CD14-positive monocyte (primary cell): Measurements from ENCODE around the gene KSR1. TPM values are rescaled to one million over a fixed set of nuclear protein-coding genes. Genes with fewer than 3 reads are reported as not detected.

Experiments used
- DNase-seq, 3 donors: peaks; one replicate each; pipeline ENCODE4 v3.0.0-alpha.2; 2011 to 2022
- H2AFZ ChIP-seq: 2 replicates; pipeline ENCODE4 v1.6.0; 2012; ENCODE audit warnings: mild to moderate bottlenecking, low read depth, low read length, inconsistent platforms; ENCODE audit not compliant: insufficient read depth, poor library complexity, severe bottlenecking
- H3K27ac ChIP-seq, 2 donors: 1 replicate in 1 of 2; 2 replicates in 1 of 2; pipeline ENCODE4 v1.5.1; 2012 to 2013; ENCODE audit warnings: low read length in 2 of 2, control low read depth in 1 of 2, inconsistent platforms in 1 of 2, low read depth in 1 of 2, mild to moderate bottlenecking in 1 of 2
- H3K27me3 ChIP-seq, 2 donors: one replicate each; pipeline versions ENCODE4 v1.6.0 to v1.6.1; 2011 to 2013; ENCODE audit warnings: low read length in 2 of 2; ENCODE audit not compliant: control insufficient read depth in 2 of 2, insufficient read depth in 2 of 2
- H3K36me3 ChIP-seq, 2 donors: replicated peaks in 1 of 2; 1 replicate in 1 of 2; 2 replicates in 1 of 2; pipeline versions ENCODE4 v1.5.1 to v1.6.1; 2012 to 2013; ENCODE audit warnings: low read length in 2 of 2, control low read depth in 1 of 2, inconsistent platforms in 1 of 2, mild to moderate bottlenecking in 1 of 2; ENCODE audit not compliant: insufficient read depth in 2 of 2, control insufficient read depth in 1 of 2
- H3K4me1 ChIP-seq, 2 donors: 1 replicate in 1 of 2; 2 replicates in 1 of 2; pipeline versions ENCODE4 v1.5.1 to v1.6.1; 2012 to 2013; ENCODE audit warnings: low read length in 2 of 2, control low read depth in 1 of 2, inconsistent platforms in 1 of 2, mild to moderate bottlenecking in 1 of 2, moderate library complexity in 1 of 2; ENCODE audit not compliant: insufficient read depth in 2 of 2, control insufficient read depth in 1 of 2
- H3K4me2 ChIP-seq: replicated peaks from 2 replicates; pipeline ENCODE3; 2012; ENCODE audit warnings: low read length, moderate library complexity, mild to moderate bottlenecking; ENCODE audit not compliant: poor library complexity, severe bottlenecking; ENCODE audit errors: extremely low read depth
- H3K4me3 ChIP-seq, 3 experiments: fragments of 200-600 bp in 1 of 3; sonication (generic) in 1 of 3; replicated peaks in 1 of 3; 1 replicate in 2 of 3; 2 replicates in 1 of 3; pipeline ENCODE4 v1.5.1; 2011 to 2013; ENCODE audit warnings: low read length in 3 of 3, mild to moderate bottlenecking in 3 of 3, control low read depth in 2 of 3, low read depth in 2 of 3, inconsistent platforms in 1 of 3, moderate library complexity in 1 of 3
- H3K79me2 ChIP-seq: 2 replicates; pipeline ENCODE4 v1.6.0; 2012; ENCODE audit warnings: mild to moderate bottlenecking, control low read depth, inconsistent platforms, low read length, moderate library complexity; ENCODE audit not compliant: insufficient read depth
- H3K9ac ChIP-seq: 2 replicates; pipeline ENCODE4 v1.6.0; 2017; ENCODE audit warnings: low read length, mild to moderate bottlenecking; ENCODE audit not compliant: insufficient read depth, poor library complexity, severe bottlenecking
- H3K9me3 ChIP-seq, 2 donors: replicated peaks in 1 of 2; 1 replicate in 1 of 2; 2 replicates in 1 of 2; pipeline versions ENCODE4 v1.5.1 to v1.6.1; 2012 to 2013; ENCODE audit warnings: low read length in 2 of 2, control low read depth in 1 of 2; ENCODE audit not compliant: control insufficient read depth in 1 of 2, insufficient read depth in 1 of 2
- H4K20me1 ChIP-seq: 2 replicates; pipeline ENCODE4 v1.6.0; 2012; ENCODE audit warnings: mild to moderate bottlenecking, low read length, control low read depth, moderate library complexity; ENCODE audit not compliant: insufficient read depth
- H3K27ac Mint-ChIP-seq, 7 donors: one replicate each; pipeline ENCODE4 v1.8.0; 2020; ENCODE audit warnings: mild to moderate bottlenecking in 7 of 7, mixed read lengths in 7 of 7, moderate library complexity in 6 of 7, inconsistent platforms in 2 of 7
- H3K27me3 Mint-ChIP-seq, 3 donors: one replicate each; pipeline ENCODE4 v1.8.0; 2021 to 2022; ENCODE audit warnings: low read depth in 3 of 3, mild to moderate bottlenecking in 3 of 3, mixed read lengths in 3 of 3, moderate library complexity in 3 of 3, inconsistent platforms in 1 of 3
- H3K36me3 Mint-ChIP-seq, 2 donors: one replicate each; pipeline ENCODE4 v1.8.0; 2020; ENCODE audit warnings: mixed read lengths in 2 of 2, inconsistent platforms in 1 of 2, mild to moderate bottlenecking in 1 of 2
- H3K4me1 Mint-ChIP-seq: one replicate; pipeline ENCODE4 v1.8.0; 2020; ENCODE audit warnings: mild to moderate bottlenecking, mixed read lengths
- H3K4me3 Mint-ChIP-seq, 2 donors: one replicate each; pipeline ENCODE4 v1.8.0; 2020; ENCODE audit warnings: mild to moderate bottlenecking in 2 of 2, mixed read lengths in 2 of 2, moderate library complexity in 1 of 2
- H3K9me3 Mint-ChIP-seq, 7 donors: one replicate each; pipeline ENCODE4 v1.8.0; 2020 to 2022; ENCODE audit warnings: mixed read lengths in 7 of 7, mild to moderate bottlenecking in 6 of 7, moderate library complexity in 6 of 7, inconsistent platforms in 2 of 7
- CTCF ChIP-seq: fragments of 200-600 bp; IDR thresholded peaks from one replicate; pipeline ENCODE4 v1.8.0; 2022; ENCODE audit warnings: antibody characterized with exemption, mild to moderate bottlenecking
- WGBS: methylation state at CpG from one replicate; pipeline ENCODE4 v1.1.5; 2013; ENCODE audit warnings: missing lambda C conversion rate; ENCODE audit not compliant: insufficient coverage; 5-methylcytosine and 5-hydroxymethylcytosine counted together
- intact Hi-C, 2 donors: fragments of 100-400 bp; cut with micrococcal nuclease; formaldehyde crosslinking; loops; one replicate each; pipeline versions ENCODE4 v1.15.0 to v1.15.1; 2023
- polyA plus RNA-seq, 3 donors: library from polyadenylated mRNA; depleted of rRNA in 1 of 3; unstranded in 2 of 3; stranded (reverse) in 1 of 3; fragments of 300-500 nt in 2 of 3; fragments of >200 nt in 1 of 3; fragmentation: Illumina TruSeq in 2 of 3; gene quantifications; 1 replicate in 2 of 3; 2 replicates in 1 of 3; pipeline ENCODE4 v1.2.3, GENCODE V29; 2012 to 2021

The KSR1 gene
- polyA plus RNA-seq, 3 donors, result 1.2 to 111 (median 4.2) TPM

- no peak for DNase-seq
- H4K20me1 ChIP-seq, result peaks cover 84% of the 10 kb centered on the region
- peak overlapping the region in 4 of 7 donors; percentile 3 to 66 (median 30) for H3K27ac Mint-ChIP-seq
- no peak overlapping the region for H2AFZ ChIP-seq
- H3K27me3 ChIP-seq, result no peaks in the 10 kb centered on the region
- no peak overlapping the region for H3K4me2 ChIP-seq
- H3K27me3 Mint-ChIP-seq, result no peaks in the 10 kb centered on the region
- H3K79me2 ChIP-seq, result peaks cover 59% of the 10 kb centered on the region
- intact Hi-C loops, result no loop called here
- no peak overlapping the region for H3K27ac ChIP-seq
- H3K9me3 ChIP-seq, result no peaks in the 10 kb centered on the region
- TF ChIP-seq CTCF, result no peak
- no peak overlapping the region for H3K4me3 ChIP-seq
- H3K36me3 Mint-ChIP-seq, result peaks cover 3 to 7% of the 10 kb centered on the region in 2 donors
- 84% methylated on average over 5 of the region's 10 CpGs for WGBS
- H3K36me3 ChIP-seq, result no peaks in the 10 kb centered on the region
- H3K4me1 ChIP-seq, result no peaks in the 10 kb centered on the region
- H3K4me3 Mint-ChIP-seq, result no peak overlapping the region
- no peak overlapping the region for H3K9ac ChIP-seq
- no peaks in the 10 kb centered on the region for H3K9me3 Mint-ChIP-seq
- peaks cover 15% of the 10 kb centered on the region for H3K4me1 Mint-ChIP-seq
Observed at GRCh38 chr17:27511168-27511883, 55.1 kb downstream of the KSR1 start.

DNA sequence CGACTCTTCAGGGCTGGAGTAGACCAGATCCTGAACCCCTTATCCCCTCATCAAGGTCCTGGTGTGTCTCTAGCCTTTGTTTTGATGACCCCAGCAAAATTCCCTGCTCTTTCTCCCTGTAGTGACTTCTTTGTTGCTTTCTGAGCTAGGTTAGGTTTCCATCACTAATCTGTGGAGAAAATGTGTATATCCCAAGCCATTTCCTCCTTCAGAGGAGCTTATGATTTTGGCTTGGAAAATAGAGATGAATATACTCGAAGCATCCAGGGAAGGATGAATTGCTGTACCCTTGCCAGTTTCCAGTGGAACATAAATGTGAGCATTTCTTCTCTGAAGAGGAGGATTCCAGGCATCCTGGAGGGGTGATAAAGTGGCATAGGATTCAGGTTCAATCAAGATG lies 55.8 kb downstream of the KSR1 start:
- Histone ChIP-seq H3K79me2 (peaks cover 61% of the 10 kb centered on the region), H3K27ac (no peak overlapping the region), H3K4me3 (no peak overlapping the region), H3K27me3 (no peaks in the 10 kb centered on the region), H3K4me2 (no peak overlapping the region), H3K36me3 (no peaks in the 10 kb centered on the region), H4K20me1 (peaks cover 85% of the 10 kb centered on the region), H2AFZ (no peak overlapping the region), H3K9ac (no peak overlapping the region), H3K4me1 (no peaks in the 10 kb centered on the region), H3K9me3 (no peaks in the 10 kb centered on the region)
- Mint-ChIP-seq H3K4me1 (peaks cover 13% of the 10 kb centered on the region), H3K27ac (peak overlapping the region in 1 of 7 donors; percentile 46), H3K27me3 (no peaks in the 10 kb centered on the region), H3K36me3 (peaks cover 0 to 2% of the 10 kb centered on the region in 2 donors), H3K4me3 (no peak overlapping the region), H3K9me3 (no peaks in the 10 kb centered on the region)
- DNase-seq, result no peak
- WGBS, result 100% methylated on average over 1 of the region's 2 CpGs
- intact Hi-C loops, result no loop called here
- no peak for TF ChIP-seq CTCF
